ENCODE results near the gene TRA2B. TPM values are rescaled to one million over a fixed set of nuclear protein-coding genes. Genes with fewer than 3 reads are reported as not detected.

The TRA2B gene
- polyA plus RNA-seq, 1 experiment = 216 TPM

DNA sequence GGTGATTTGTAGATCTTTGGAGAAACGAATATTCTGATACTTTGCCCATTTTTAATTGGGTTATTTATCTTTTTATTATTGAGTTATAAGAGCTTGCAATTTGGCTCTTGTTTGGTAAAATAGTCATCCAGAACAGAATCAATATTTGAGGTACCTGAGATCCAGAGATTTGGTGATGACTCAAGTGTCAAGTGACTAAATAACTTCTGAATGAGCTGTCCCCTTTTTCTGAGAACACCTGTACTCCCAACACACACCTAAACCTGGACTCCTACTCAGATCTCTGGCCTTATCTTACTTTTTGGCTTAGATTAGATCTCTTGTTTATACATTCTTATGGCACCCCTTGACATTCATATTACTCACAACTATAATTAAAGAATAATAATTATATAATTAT is 3.1 kb upstream of the TRA2B start:
- H3K27me3 ChIP-seq (ENCODE audit: control insufficient read depth, insufficient read depth, low read length) = no peaks in the 10 kb centered on the region
- H3K4me3 ChIP-seq (ENCODE audit: low read depth, low read length) = no peak overlapping the region
- TF ChIP-seq, protein P1, sequence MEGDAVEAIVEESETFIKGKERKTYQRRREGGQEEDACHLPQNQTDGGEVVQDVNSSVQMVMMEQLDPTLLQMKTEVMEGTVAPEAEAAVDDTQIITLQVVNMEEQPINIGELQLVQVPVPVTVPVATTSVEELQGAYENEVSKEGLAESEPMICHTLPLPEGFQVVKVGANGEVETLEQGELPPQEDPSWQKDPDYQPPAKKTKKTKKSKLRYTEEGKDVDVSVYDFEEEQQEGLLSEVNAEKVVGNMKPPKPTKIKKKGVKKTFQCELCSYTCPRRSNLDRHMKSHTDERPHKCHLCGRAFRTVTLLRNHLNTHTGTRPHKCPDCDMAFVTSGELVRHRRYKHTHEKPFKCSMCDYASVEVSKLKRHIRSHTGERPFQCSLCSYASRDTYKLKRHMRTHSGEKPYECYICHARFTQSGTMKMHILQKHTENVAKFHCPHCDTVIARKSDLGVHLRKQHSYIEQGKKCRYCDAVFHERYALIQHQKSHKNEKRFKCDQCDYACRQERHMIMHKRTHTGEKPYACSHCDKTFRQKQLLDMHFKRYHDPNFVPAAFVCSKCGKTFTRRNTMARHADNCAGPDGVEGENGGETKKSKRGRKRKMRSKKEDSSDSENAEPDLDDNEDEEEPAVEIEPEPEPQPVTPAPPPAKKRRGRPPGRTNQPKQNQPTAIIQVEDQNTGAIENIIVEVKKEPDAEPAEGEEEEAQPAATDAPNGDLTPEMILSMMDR (IDR thresholded peaks at IDR 0.05; ENCODE audit: low read depth, low read length) = no peak
- DNase-seq (ENCODE audit: low read depth, low spot score) = no peak
- no peak overlapping the region for H3K27ac ChIP-seq (ENCODE audit: low read depth, low read length)
- ChIA-PET CTCF (interaction anchor here (0.7 to 0.9 kb wide), 3 partner anchors 20 to 82 kb away, joined by 5 to 6 read pairs (median 5); no protein-coding TSS in a partner anchor), POLR2A (no interaction called here)
- H3K9me3 ChIP-seq (ENCODE audit: control insufficient read depth, insufficient read depth, low read length) = no peaks in the 10 kb centered on the region; the same call in 1 of the 2 replicates

DNA sequence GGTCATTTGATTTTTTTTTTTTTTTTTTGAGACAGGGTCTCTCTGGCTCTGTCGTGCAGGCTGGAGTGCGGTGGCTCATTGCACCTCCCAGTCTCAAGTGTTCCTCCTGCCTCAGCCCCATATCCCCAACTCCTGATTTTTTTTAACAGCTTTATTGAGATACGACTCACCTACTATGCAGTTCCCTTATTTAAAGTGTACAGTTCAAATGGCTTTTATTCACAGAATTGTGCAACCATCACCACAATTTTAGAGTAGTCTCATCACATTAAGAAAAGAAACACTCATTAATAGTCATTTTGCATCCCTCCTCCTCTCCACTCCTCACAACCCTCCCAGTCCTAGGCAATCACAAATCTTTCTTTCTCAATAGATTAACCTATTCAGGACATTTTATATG is 1.9 kb upstream of the TRA2B start:
- Histone ChIP-seq H3K4me3 (ENCODE audit: low read depth, low read length) (no peak overlapping the region), H3K9me3 (ENCODE audit: control insufficient read depth, insufficient read depth, low read length) (no peaks in the 10 kb centered on the region; the same call in 1 of the 2 replicates), H3K27me3 (ENCODE audit: control insufficient read depth, insufficient read depth, low read length) (no peaks in the 10 kb centered on the region), H3K27ac (ENCODE audit: low read depth, low read length) (no peak overlapping the region)
- CTCF ChIA-PET = interaction anchor here (0.7 kb wide), 1 partner anchor 14 kb away, joined by 7 read pairs; no protein-coding TSS in a partner anchor
- TF ChIP-seq, protein P1 (IDR thresholded peaks at IDR 0.05; ENCODE audit: low read depth, low read length) = no peak
- POLR2A ChIA-PET = no interaction called here
- DNase-seq (ENCODE audit: low read depth, low spot score) = no peak

DNA sequence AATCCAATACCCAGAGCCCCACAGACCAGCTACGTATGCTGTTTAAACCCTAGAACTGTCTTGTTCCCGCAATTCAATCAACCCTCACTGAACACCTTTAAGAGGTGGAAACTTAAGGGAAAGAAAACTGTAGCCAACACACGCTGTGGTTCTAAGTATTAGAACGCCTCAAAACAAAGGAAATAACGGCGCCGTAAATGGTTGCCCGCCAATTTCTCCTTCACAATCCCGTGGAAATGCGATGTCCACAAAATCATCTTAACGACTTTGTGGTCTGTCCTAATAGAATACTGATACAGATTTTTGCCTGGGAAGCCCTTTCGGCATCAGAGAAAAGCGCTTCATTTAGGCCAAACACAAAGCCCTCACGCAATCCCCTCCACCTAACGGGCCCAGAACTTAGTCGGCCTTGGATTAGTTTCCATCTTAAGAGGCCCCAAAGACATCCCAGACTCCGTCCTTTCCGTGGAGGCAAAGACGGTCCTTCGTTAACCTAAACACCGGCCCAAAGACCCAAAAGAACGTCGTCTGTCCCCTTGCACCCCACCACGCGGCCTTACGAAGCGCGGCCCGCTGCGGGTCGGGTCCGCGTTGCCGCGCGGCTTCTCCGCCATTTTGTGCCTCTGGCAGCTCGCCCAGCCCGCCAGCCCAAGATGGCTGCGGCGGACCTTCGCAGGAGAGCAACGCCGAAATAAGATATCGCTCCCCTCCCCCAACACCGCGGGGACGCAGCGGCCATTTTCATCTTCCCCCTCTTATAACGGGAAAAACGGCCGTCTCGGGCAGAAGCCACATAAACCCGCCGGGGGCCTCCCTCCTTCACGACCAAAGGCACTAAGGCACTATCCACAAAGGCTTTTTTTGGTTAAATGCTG is 763 bp downstream of the TRA2B start:
- no peaks in the 10 kb centered on the region; the same call in 1 of the 2 replicates for H3K9me3 ChIP-seq (ENCODE audit: control insufficient read depth, insufficient read depth, low read length)
- ChIA-PET CTCF (interaction anchor here (1.1 to 2.4 kb wide), 2 partner anchors 276 to 277 kb away, joined by 3 to 14 read pairs; no protein-coding TSS in a partner anchor), POLR2A (interaction anchor here (0.8 to 2.2 kb wide), 10 partner anchors 10 to 846 kb away, joined by 3 to 26 read pairs (median 4); partner anchors contain the start of gene EIF4A2)
- H3K27me3 ChIP-seq (ENCODE audit: control insufficient read depth, insufficient read depth, low read length) = no peaks in the 10 kb centered on the region
- peak; percentile 70 for DNase-seq (ENCODE audit: low read depth, low spot score)
- TF ChIP-seq, protein P1 (IDR thresholded peaks at IDR 0.05; ENCODE audit: low read depth, low read length) = no peak
- H3K4me3 ChIP-seq (ENCODE audit: low read depth, low read length) = peak overlapping the region; percentile 99
- peak overlapping the region; percentile 100 for H3K27ac ChIP-seq (ENCODE audit: low read depth, low read length)

DNA sequence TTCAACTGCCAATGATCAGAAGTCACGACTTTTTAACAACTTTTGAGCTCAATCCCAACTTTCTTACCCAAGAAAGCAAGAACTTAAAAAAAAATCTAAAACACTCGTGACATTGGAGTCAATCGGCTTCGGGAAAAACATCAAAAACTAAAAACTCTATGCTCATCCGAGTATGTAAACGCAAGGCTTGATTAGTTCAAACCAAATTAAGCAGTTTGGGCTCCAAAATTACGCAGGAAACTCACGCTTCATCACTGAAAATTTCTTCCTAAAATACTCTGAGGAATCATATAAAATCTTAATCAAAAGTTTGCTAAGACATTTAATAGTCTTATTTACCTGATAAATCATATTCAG is 1.6 kb downstream of the TRA2B start:
- no peaks in the 10 kb centered on the region; the same call in 1 of the 2 replicates for H3K9me3 ChIP-seq (ENCODE audit: control insufficient read depth, insufficient read depth, low read length)
- peak overlapping the region; percentile 99 for H3K4me3 ChIP-seq (ENCODE audit: low read depth, low read length)
- ChIA-PET POLR2A (interaction anchor here (0.6 to 2.2 kb wide), 5 partner anchors 14 to 323 kb away, joined by 3 to 12 read pairs (median 4); no protein-coding TSS in a partner anchor), CTCF (interaction anchor here (0.7 to 2.4 kb wide), 3 partner anchors 23 to 278 kb away, joined by 3 to 14 read pairs (median 3); no protein-coding TSS in a partner anchor)
- TF ChIP-seq, protein P1 (IDR thresholded peaks at IDR 0.05; ENCODE audit: low read depth, low read length) = no peak
- DNase-seq (ENCODE audit: low read depth, low spot score) = no peak
- H3K27ac ChIP-seq (ENCODE audit: low read depth, low read length) = no peak overlapping the region
- H3K27me3 ChIP-seq (ENCODE audit: control insufficient read depth, insufficient read depth, low read length) = no peaks in the 10 kb centered on the region
